HG03565 (cell line): ENCODE data around the gene TMEM40.
"Not testable (repeated sequence)": the region's sequence is repeated elsewhere in the genome, so short reads cannot be mapped to it uniquely, and the experiment has no call there.

Experiments
- ATAC-seq: cut with Tn5 transposase; IDR thresholded peaks from one replicate; pipeline ENCODE4 v1.9.1; 2021; ENCODE audit warnings: mild to moderate bottlenecking, moderate library complexity; ENCODE audit not compliant: unreplicated experiment

TMEM40 gene

DNA sequence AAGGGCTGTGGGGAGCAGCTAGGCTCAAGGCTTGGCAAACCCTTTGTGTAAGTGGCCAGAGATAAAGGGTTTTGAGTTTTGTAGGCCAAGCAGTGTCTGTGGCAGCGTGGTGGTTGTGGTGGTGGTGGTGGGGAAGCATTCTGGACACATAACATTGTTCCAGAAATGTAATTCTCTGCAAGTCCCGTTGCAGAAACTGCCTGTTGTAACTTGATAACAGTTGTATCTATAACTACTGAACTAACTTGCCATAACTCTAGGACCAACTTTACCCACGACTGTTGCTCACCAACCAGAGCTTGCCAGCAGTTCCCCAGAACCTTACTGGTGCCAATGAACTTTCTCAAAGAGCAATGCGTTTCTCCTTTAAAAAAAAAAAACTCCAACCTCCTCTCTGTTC lies 18.1 kb upstream of the TMEM40 start:
- no peak for ATAC-seq

DNA sequence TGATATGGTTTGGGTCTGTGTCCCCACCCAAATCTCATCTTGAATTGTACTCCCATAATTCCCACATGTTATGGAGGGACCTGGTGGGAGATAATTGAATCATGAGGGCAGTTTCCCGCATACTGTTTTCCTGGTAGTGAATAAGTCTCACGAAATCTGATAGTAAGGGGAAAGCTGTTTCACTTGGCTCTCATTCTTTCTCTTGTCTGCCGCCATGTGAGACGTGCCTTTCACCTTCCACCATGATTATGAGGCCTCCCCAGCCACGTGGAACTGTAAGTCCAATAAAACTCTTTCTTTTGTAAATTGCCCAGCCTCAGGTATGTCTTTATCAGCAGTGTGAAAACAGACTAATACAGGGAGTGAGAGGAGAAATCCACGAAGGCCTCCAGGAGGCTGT lies 16.9 kb upstream of the TMEM40 start:
- not testable (repeated sequence) for ATAC-seq

GRCh38 chr3:12775226-12775625 lies 16.2 kb upstream of the TMEM40 start:
- no peak for ATAC-seq

DNA sequence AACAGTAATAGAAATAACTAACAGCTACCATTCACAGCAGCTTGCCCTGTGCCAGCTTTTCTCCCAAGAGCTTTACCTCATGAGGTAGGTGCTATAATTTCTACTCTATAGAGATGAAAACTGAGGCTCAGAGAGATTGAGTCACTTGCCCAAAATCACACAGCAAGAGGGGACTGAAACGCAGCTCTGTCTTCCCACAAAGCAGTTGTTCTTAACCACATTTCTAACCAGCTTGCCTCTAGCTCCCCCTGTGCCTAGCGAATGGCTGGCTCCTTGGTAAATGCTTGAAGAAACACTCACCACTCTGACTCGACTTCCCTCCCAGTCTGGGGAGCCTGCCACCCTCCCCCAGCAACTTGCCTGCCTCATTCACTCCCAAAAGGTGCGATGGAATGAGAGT lies 15.6 kb upstream of the TMEM40 start:
- no peak for ATAC-seq

GRCh38 chr3:12773710-12774086 lies 14.6 kb upstream of the TMEM40 start:
- ATAC-seq, result no peak

- no peak for ATAC-seq
Measured at GRCh38 chr3:12773030-12773709, 14.1 kb upstream of the TMEM40 start.

GRCh38 chr3:12772462-12772861 lies 13.4 kb upstream of the TMEM40 start:
- ATAC-seq, result no peak

DNA sequence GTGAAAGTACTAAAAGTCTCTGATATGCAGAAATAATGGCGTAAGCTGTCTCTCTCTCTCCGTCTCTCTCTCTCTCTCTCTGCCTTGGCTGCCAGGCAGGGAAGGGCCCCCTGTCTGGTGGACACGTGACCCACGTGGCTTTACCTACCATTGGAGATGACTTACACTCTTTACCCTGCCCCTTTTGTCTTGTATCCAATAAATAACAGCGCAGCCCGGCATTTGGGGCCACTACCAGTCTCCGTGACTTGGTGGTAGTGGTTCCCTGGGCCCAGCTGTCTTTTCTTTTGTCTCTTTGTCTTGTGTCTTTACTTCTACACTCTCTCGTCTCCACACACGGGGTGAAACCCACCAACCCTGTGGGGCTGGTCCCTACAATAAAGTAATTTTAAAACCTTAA lies 12.2 kb upstream of the TMEM40 start:
- no peak for ATAC-seq

DNA sequence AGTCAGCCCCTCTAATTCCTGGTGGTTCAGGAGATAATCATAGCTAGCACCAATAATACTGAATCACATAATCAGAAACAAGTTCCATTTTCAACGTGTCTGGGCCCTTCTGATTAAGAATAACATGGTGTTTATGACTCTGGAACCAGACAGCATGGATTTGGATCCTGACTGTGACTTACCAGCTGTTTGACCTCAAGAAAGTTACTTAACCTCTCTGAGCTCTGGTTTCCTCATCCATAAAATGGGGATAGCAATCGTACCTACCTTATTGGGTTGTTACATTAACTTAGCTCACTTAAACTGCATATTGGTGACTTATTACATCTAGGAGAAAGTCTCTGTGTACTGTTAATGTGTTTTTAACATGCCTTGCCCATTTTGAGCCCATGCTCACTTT lies 10.7 kb upstream of the TMEM40 start:
- no peak for ATAC-seq

- no peak for ATAC-seq
Measured at GRCh38 chr3:12768579-12769527, 9.8 kb upstream of the TMEM40 start.

- no peak for ATAC-seq
Measured at GRCh38 chr3:12766541-12766940, 7.5 kb upstream of the TMEM40 start.

- no peak for ATAC-seq
Measured at GRCh38 chr3:12764171-12764776, 5.2 kb upstream of the TMEM40 start.

- ATAC-seq, result no peak
Measured at GRCh38 chr3:12759693-12760565, 870 bp upstream of the TMEM40 start.

GRCh38 chr3:12758025-12758781 lies 856 bp downstream of the TMEM40 start:
- no peak for ATAC-seq

DNA sequence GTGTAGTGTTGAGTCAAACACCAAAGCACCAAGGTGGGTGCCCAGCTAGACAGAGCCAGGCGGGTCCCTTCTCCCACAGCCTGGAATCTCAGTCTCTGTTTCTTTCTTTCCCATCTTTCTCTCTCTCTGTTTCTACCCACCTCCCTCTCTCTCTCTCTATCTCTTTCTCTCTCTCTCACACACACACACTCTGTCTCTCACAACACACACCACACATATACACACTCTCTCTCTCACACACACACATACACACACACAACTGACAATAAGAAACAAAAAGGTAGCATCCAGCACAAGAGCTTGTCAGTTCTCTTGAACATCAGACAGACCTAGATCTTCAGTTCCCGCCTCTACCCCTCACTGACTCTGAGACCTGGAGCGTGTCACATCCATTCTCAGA lies 2.4 kb downstream of the TMEM40 start:
- no peak for ATAC-seq

DNA sequence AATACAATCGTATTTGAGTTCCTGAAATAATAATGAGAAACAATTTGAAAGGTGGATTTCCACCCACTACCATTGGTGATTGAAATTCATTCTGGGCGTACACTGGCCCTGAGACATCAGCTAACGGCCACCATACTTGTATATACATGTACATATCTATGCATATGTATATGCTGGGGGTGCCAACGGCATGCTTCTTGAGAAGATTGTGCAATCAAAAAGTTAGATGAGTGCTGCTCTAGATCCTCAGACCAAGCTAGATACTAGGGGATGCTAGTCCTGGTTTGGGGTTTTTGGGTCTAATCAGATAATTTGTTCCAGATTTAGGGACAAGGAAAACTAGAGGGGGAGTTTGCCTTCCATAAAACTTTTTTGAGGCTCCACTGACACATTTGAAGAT lies 2.9 kb downstream of the TMEM40 start:
- ATAC-seq, result no peak

GRCh38 chr3:12755754-12756153 lies 3.3 kb downstream of the TMEM40 start:
- ATAC-seq, result no peak

DNA sequence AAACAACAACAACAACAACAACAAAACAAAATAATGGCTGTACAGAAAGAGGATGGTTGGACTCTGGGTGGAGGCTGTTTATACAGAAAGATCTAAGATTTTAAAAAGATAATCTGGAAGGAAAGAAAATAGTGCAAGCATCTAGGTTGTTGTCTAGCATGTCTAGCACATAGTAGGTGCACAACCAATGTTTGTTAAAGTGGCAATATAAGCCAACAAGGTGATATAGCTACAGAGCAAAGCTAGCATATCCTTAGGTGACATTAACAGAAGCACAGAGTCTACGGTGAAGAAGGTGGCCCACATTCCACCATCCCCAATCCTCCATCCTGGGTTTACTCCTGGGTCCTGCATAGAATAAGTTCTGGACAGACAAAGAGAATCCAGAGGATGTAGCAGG lies 4.7 kb downstream of the TMEM40 start:
- ATAC-seq, result no peak

DNA sequence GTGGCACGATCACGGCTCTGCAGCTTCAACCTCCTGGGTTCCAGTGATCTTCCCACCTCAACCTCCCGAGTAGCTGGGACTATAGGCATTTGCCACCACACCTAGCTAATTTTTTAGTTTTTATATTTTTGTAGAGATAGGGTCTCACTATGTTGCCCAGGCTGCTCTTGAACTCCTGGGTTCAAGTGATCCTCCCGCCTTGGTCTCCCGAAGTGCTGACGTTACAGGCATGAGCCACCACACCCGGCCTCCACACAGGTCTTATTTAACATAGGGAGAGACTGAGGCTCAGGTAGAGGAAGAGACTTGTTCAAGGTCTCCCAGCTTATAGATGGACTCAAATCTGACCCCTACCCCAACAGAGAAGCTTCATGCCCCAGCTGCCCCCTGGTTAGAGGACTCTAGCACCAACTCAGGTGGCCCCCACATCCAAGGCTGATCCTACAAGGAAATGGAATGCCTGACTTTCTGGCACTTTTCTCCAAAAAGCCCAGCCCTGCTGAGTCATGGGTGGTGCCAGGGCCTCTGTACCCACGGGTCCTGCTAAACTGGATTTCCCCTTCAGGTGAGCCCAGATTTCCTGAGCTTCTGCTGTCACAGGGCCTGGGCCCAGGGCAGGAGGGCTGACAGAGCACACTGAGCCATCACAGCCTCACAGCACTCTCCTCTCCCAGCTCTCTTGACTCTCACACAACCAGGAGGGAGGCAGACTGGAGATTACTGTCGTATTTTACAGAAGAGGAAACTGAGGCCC lies 5.6 kb downstream of the TMEM40 start:
- ATAC-seq, result no peak
